Uterus (tissue), 2 donors: Measurements from ENCODE around the gene HYDIN.

Experiments used
- CTCF ChIP-seq, 4 experiments: fragments of 200-600 bp in 2 of 4; fragments of 450-650 bp in 2 of 4; sonication (generic) in 2 of 4; IDR thresholded peaks; one replicate each; pipeline ENCODE4 v1.5.1; 2016 to 2019; ENCODE audit warnings: antibody characterized with exemption in 4 of 4, mild to moderate bottlenecking in 2 of 4, moderate library complexity in 1 of 4
- POLR2A ChIP-seq, 2 donors: fragments of 450-650 bp; IDR thresholded peaks; one replicate each; pipeline ENCODE4 v1.6.1; 2016; ENCODE audit warnings: antibody characterized with exemption in 2 of 2, mild to moderate bottlenecking in 1 of 2, moderate library complexity in 1 of 2

GRCh38 chr16:70803319-70803718 lies 427.2 kb downstream of the HYDIN start:
- TF ChIP-seq CTCF (IDR thresholded peaks at IDR 0.05) (no peak), POLR2A (IDR thresholded peaks at IDR 0.05) (no peak)
